IMR-90 (cell line): ENCODE results near the gene KCTD11. TPM values are rescaled to one million over a fixed set of nuclear protein-coding genes. Genes with fewer than 3 reads are reported as not detected.
A peak's percentile ranks its signal among the peaks of the same experiment; 100 is the strongest.

Experiments
- ATAC-seq: fragments of 200-7000 bp; cut with Tn5 transposase; 2 replicates; pipeline ENCODE4 v1.9.1; 2020; ENCODE audit warnings: low read depth, mild to moderate bottlenecking, moderate library complexity
- BruUV-seq: library from RNA; stranded (reverse); fragments of 400-500 nt; replicated peaks from 2 replicates; lab custom pipeline; 2021; lab: Mats Ljungman, UMichigan
- CTCF ChIA-PET: fragments of 300-600 bp; formaldehyde crosslinking; extraction: SDS; loops from one replicate; lab custom pipeline; 2021; ENCODE audit warnings: antibody characterized with exemption; lab: Yijun Ruan, JAX
- POLR2A ChIA-PET: fragments of 300-600 bp; sonication (Branson Sonifier 250); formaldehyde crosslinking; loops from one replicate; lab custom pipeline; 2022; ENCODE audit warnings: antibody characterized with exemption; ENCODE audit not compliant: unreplicated experiment; lab: Charles Lee
- DNase-seq: peaks from one replicate; pipeline ENCODE4 v3.0.0; 2013
- H2AFZ ChIP-seq: replicated peaks from 2 replicates; pipeline ENCODE3; 2013; ENCODE audit warnings: low read length, mild to moderate bottlenecking; ENCODE audit not compliant: poor library complexity
- H2AK5ac ChIP-seq: 2 replicates; pipeline ENCODE4 v1.6.1; 2013; ENCODE audit warnings: low read depth, low read length, inconsistent platforms
- H2AK9ac ChIP-seq: replicated peaks from 2 replicates; pipeline ENCODE3; 2013; ENCODE audit warnings: mild to moderate bottlenecking, low read depth, low read length, moderate library complexity; ENCODE audit not compliant: poor library complexity
- H2BK120ac ChIP-seq: 2 replicates; pipeline ENCODE4 v1.6.1; 2013; ENCODE audit warnings: low read depth, low read length, inconsistent platforms
- H2BK15ac ChIP-seq: 3 replicates; pipeline ENCODE4 v1.6.1; 2013; ENCODE audit warnings: low read depth, low read length, inconsistent platforms
- H2BK20ac ChIP-seq: 2 replicates; pipeline ENCODE4 v1.6.1; 2013; ENCODE audit warnings: low read depth, mild to moderate bottlenecking, inconsistent platforms, low read length, moderate library complexity
- H2BK5ac ChIP-seq: 2 replicates; pipeline ENCODE4 v1.6.1; 2013; ENCODE audit warnings: mild to moderate bottlenecking, low read depth, low read length, inconsistent platforms; ENCODE audit not compliant: poor library complexity, severe bottlenecking
- H3K14ac ChIP-seq: replicated peaks from 2 replicates; pipeline ENCODE4 v1.6.1; 2013; ENCODE audit warnings: low read depth, low read length, inconsistent platforms
- H3K18ac ChIP-seq: 2 replicates; pipeline ENCODE4 v1.6.1; 2013; ENCODE audit warnings: low read depth, low read length, control low read depth
- H3K23ac ChIP-seq: 2 replicates; pipeline ENCODE4 v1.6.1; 2013; ENCODE audit warnings: low read depth, low read length, inconsistent platforms
- H3K27ac ChIP-seq: 2 replicates; pipeline ENCODE4 v1.5.1; 2013; ENCODE audit warnings: mild to moderate bottlenecking, control low read depth, low read length; ENCODE audit not compliant: insufficient read depth
- H3K27me3 ChIP-seq: 2 replicates; pipeline ENCODE4 v1.6.1; 2013; ENCODE audit warnings: low read length; ENCODE audit not compliant: control insufficient read depth, insufficient read depth
- H3K36me3 ChIP-seq: 2 replicates; pipeline ENCODE4 v1.6.1; 2013; ENCODE audit warnings: low read length, mixed read lengths; ENCODE audit not compliant: control insufficient read depth, insufficient read depth
- H3K4ac ChIP-seq: 2 replicates; pipeline ENCODE4 v1.6.1; 2013; ENCODE audit warnings: low read depth, low read length, inconsistent platforms
- H3K4me1 ChIP-seq: 2 replicates; pipeline ENCODE4 v1.6.1; 2013; ENCODE audit warnings: low read length, mixed read lengths; ENCODE audit not compliant: control insufficient read depth, insufficient read depth
- H3K4me2 ChIP-seq: 2 replicates; pipeline ENCODE4 v1.6.1; 2013; ENCODE audit warnings: low read depth, mild to moderate bottlenecking, control low read depth, low read length, moderate library complexity
- H3K4me3 ChIP-seq: 2 replicates; pipeline ENCODE4 v1.5.1; 2013; ENCODE audit warnings: low read depth, mild to moderate bottlenecking, control low read depth, low read length, moderate library complexity; ENCODE audit not compliant: insufficient read depth
- H3K56ac ChIP-seq: 2 replicates; pipeline ENCODE4 v1.6.1; 2013; ENCODE audit warnings: low read length, inconsistent platforms; ENCODE audit not compliant: insufficient read depth; ENCODE audit errors: extremely low read depth
- H3K79me1 ChIP-seq, 2 experiments: 2 replicates each; pipeline ENCODE4 v1.6.1; 2013; ENCODE audit warnings: low read length in 2 of 2, inconsistent platforms in 1 of 2, low read depth in 1 of 2
- H3K9ac ChIP-seq: 2 replicates; pipeline ENCODE4 v1.6.1; 2013; ENCODE audit warnings: low read depth, low read length, control low read depth
- H3K9me1 ChIP-seq: 2 replicates; pipeline ENCODE4 v1.6.1; 2013; ENCODE audit warnings: low read length, inconsistent platforms; ENCODE audit not compliant: insufficient read depth
- H3K9me3 ChIP-seq: 2 replicates; pipeline ENCODE4 v1.6.1; 2013; ENCODE audit warnings: low read length; ENCODE audit not compliant: control insufficient read depth, insufficient read depth
- H4K20me1 ChIP-seq: 2 replicates; pipeline ENCODE4 v1.6.1; 2013; ENCODE audit warnings: low read length, inconsistent platforms; ENCODE audit not compliant: insufficient read depth
- H4K5ac ChIP-seq: 2 replicates; pipeline ENCODE4 v1.6.1; 2013; ENCODE audit warnings: mild to moderate bottlenecking, low read depth, low read length, control low read depth
- H4K8ac ChIP-seq, 2 experiments: 2 replicates each; pipeline ENCODE4 v1.6.1; 2013; ENCODE audit warnings: low read depth in 2 of 2, low read length in 2 of 2, control low read depth in 1 of 2, inconsistent platforms in 1 of 2
- H4K91ac ChIP-seq: 2 replicates; pipeline ENCODE4 v1.6.1; 2013; ENCODE audit warnings: low read depth, low read length, inconsistent platforms; ENCODE audit not compliant: insufficient read depth
- BHLHE40 ChIP-seq: fragments of 150-350 bp; IDR thresholded peaks from 2 replicates; pipeline ENCODE4 v1.6.1; 2016; ENCODE audit warnings: mild to moderate bottlenecking, low read depth, low read length
- CEBPB ChIP-seq: IDR thresholded peaks from 2 replicates; pipeline ENCODE4 v1.6.1; 2012; ENCODE audit warnings: low read depth, low read length, improper control_type of control experiment
- CHD1 ChIP-seq: IDR thresholded peaks from 2 replicates; pipeline ENCODE4 v1.6.1; 2012; ENCODE audit warnings: low read depth, low read length, improper control_type of control experiment
- CTCF ChIP-seq: conservative IDR thresholded peaks from 2 replicates; pipeline ENCODE4 v1.5.1; 2012; ENCODE audit warnings: mild to moderate bottlenecking, low read depth, low read length, improper control_type of control experiment
- ELK1 ChIP-seq: fragments of 150-350 bp; IDR thresholded peaks from 2 replicates; pipeline ENCODE4 v1.6.1; 2016; ENCODE audit warnings: low read depth, mild to moderate bottlenecking, low read length, moderate library complexity, borderline replicate concordance
- FOS ChIP-seq: fragments of 150-350 bp; IDR thresholded peaks from 2 replicates; pipeline ENCODE4 v1.6.1; 2016; ENCODE audit warnings: low read depth, low read length
- MAFK ChIP-seq: IDR thresholded peaks from 2 replicates; pipeline ENCODE4 v1.6.1; 2012; ENCODE audit warnings: low read depth, low read length, improper control_type of control experiment
- MAZ ChIP-seq: IDR thresholded peaks from 2 replicates; pipeline ENCODE4 v1.6.1; 2012; ENCODE audit warnings: low read depth, mild to moderate bottlenecking, low read length, improper control_type of control experiment, moderate library complexity, borderline replicate concordance
- MXI1 ChIP-seq: IDR thresholded peaks from 2 replicates; pipeline ENCODE4 v1.6.1; 2012; ENCODE audit warnings: low read depth, mild to moderate bottlenecking, low read length, moderate library complexity, borderline replicate concordance
- NFE2L2 ChIP-seq: fragments of 150-350 bp; IDR thresholded peaks from 2 replicates; pipeline ENCODE4 v1.6.1; 2016; ENCODE audit warnings: low read depth, mild to moderate bottlenecking, low read length
- POLR2A ChIP-seq: IDR thresholded peaks from 2 replicates; pipeline ENCODE4 v1.6.1; 2012; ENCODE audit warnings: mild to moderate bottlenecking, low read depth, low read length
- RAD21 ChIP-seq: IDR thresholded peaks from 2 replicates; pipeline ENCODE4 v1.6.1; 2012; ENCODE audit warnings: low read length, improper control_type of control experiment
- RCOR1 ChIP-seq: IDR thresholded peaks from 2 replicates; pipeline ENCODE4 v1.6.1; 2012; ENCODE audit warnings: mild to moderate bottlenecking, low read length, improper control_type of control experiment; ENCODE audit not compliant: insufficient replicate concordance
- RFX5 ChIP-seq: IDR thresholded peaks from 2 replicates; pipeline ENCODE4 v1.8.0; 2012; ENCODE audit warnings: low read depth, mild to moderate bottlenecking, low read length, moderate library complexity
- SMC3 ChIP-seq: fragments of 150-350 bp; IDR thresholded peaks from 2 replicates; pipeline ENCODE4 v1.6.1; 2016; ENCODE audit warnings: low read depth, mild to moderate bottlenecking, antibody characterized with exemption, low read length, moderate library complexity
- USF2 ChIP-seq: fragments of 150-350 bp; IDR thresholded peaks from 2 replicates; pipeline ENCODE4 v1.6.1; 2017; ENCODE audit warnings: mild to moderate bottlenecking, antibody characterized with exemption, low read length, low read depth
- WGBS, 2 experiments: methylation state at CpG; one replicate each; pipeline versions ENCODE4 v1.1.5 to v1.1.7; 2013; ENCODE audit warnings: missing lambda C conversion rate in 2 of 2; ENCODE audit not compliant: insufficient read length in 1 of 2; ENCODE audit errors: extremely low coverage in 2 of 2; 5-methylcytosine and 5-hydroxymethylcytosine counted together
- dilution Hi-C: fragments of 300-500 bp; cut with HindIII; formaldehyde crosslinking; loops from one replicate; pipeline ENCODE4 v1.14.3; 2018; ENCODE audit warnings: low sequenced_read_pairs; ENCODE audit not compliant: unreplicated experiment
- in situ Hi-C: fragments of 300-500 bp; cut with MboI; formaldehyde crosslinking; loops from 3 replicates; pipeline ENCODE4 v1.14.3; 2019; ENCODE audit warnings: low sequenced_read_pairs, inconsistent platforms, mixed read lengths
- intact Hi-C: fragments of 100-400 bp; cut with micrococcal nuclease; formaldehyde crosslinking; loops from 2 replicates; pipeline ENCODE4 v1.10.0; 2022
- polyA plus RNA-seq, 3 experiments: library from polyadenylated mRNA; depleted of rRNA; stranded (reverse); fragments of >200 nt; gene quantifications; 2 replicates each; pipeline ENCODE4 v1.2.3, GENCODE V29; 2012; ENCODE audit warnings: low replicate concordance in 1 of 3
- total RNA-seq: library from RNA; depleted of rRNA; stranded (reverse); fragments of >200 nt; gene quantifications from 2 replicates; pipeline ENCODE4 v1.2.3, GENCODE V29; 2012

KCTD11 gene
- total and polyA plus RNA-seq, 2 of the 4 experiments (the other 2 are of a cell fraction) = 10.8 to 16.4 TPM

GRCh38 chr17:7355053-7355452 is 3.1 kb downstream of the KCTD11 start, which contains the start of gene TMEM95:
TMEM95 (plus strand) TSS chr17:7355156; CDS start chr17:7355205, 49 bp downstream.
- 34% methylated on average over 5 of the region's 10 CpGs; no CpG with 5 or more reads in 1 of the 2 experiments for WGBS, 2 experiments
- H2BK5ac ChIP-seq = peak within 1 kb of the TSS; percentile 38
- peak within 1 kb of the TSS in 1 of 2 experiments; percentile 66; a peak in 2 of 4 replicates for H4K8ac ChIP-seq
- CTCF ChIA-PET = interaction anchor here (0.9 to 4.1 kb wide), 2 partner anchors 17 to 206 kb away, joined by 3 to 19 read pairs; partner anchors contain the start of gene SENP3
- peak within 1 kb of the TSS; percentile 91 for H2AK9ac ChIP-seq
- POLR2A ChIA-PET = no interaction called here
- peaks cover 21% of the 10 kb centered on the region for H3K9me1 ChIP-seq
- dilution Hi-C loops = no loop called here
- H3K9ac ChIP-seq = peak within 1 kb of the TSS; percentile 18; the same call in 1 of the 2 replicates
- TF ChIP-seq ELK1 = no peak
- TF ChIP-seq MAZ = no peak
- no peak for TF ChIP-seq RCOR1
- no peak for TF ChIP-seq BHLHE40
- TF ChIP-seq SMC3 = no peak
- TF ChIP-seq MAFK = no peak
- TF ChIP-seq RFX5 = no peak
- no peak for TF ChIP-seq USF2
- TF ChIP-seq RAD21 = no peak
- no peak for TF ChIP-seq POLR2A
- no peak for TF ChIP-seq CTCF
- TF ChIP-seq CHD1 = no peak
- TF ChIP-seq FOS = no peak
- no peak for TF ChIP-seq MXI1
- TF ChIP-seq NFE2L2 = no peak
- no peak for TF ChIP-seq CEBPB
- peak within 1 kb of the TSS; percentile 55 for H3K4ac ChIP-seq
- peak within 1 kb of the TSS; percentile 48; the same call in 1 of the 2 replicates for H2BK120ac ChIP-seq
- BruUV-seq = no TSS peak
- peak within 1 kb of the TSS; percentile 83 for H2AFZ ChIP-seq
- peak within 1 kb of the TSS; percentile 17; the same call in 1 of the 2 replicates for H3K27ac ChIP-seq
- DNase-seq (no peak), ATAC-seq (no peak)
- H3K9me3 ChIP-seq = no peaks in the 10 kb centered on the region
- 0 out of 2 replicates have a peak within 1 kb of the TSS, but pooled peaks have one; percentile 26 for H4K5ac ChIP-seq
- in situ Hi-C loops = loop anchor here (5.0 to 10.0 kb wide), 2 partner anchors 37 to 200 kb away; partner anchors contain the start of genes PLSCR3 and TNFSF13
- intact Hi-C loops = no loop called here
- peak within 1 kb of the TSS; percentile 94 for H2AK5ac ChIP-seq
- H3K79me1 ChIP-seq = peaks cover 20 to 47% of the 10 kb centered on the region in 2 experiments; a peak in 3 of 4 replicates
- peak within 1 kb of the TSS; percentile 55 for H3K14ac ChIP-seq
- peaks cover 18% of the 10 kb centered on the region for H4K20me1 ChIP-seq
- peak within 1 kb of the TSS; percentile 83 for H3K23ac ChIP-seq
- H3K4me2 ChIP-seq = peak within 1 kb of the TSS; percentile 68
- H3K4me1 ChIP-seq = peaks cover 32% of the 10 kb centered on the region
- H3K27me3 ChIP-seq = no peaks in the 10 kb centered on the region
- peak within 1 kb of the TSS; percentile 21; the same call in 1 of the 3 replicates for H2BK15ac ChIP-seq
- H3K4me3 ChIP-seq = no peak within 1 kb of the TSS
- H4K91ac ChIP-seq = peak within 1 kb of the TSS; percentile 66
- H2BK20ac ChIP-seq = peak within 1 kb of the TSS; percentile 58
- no peak within 1 kb of the TSS for H3K56ac ChIP-seq
- H3K36me3 ChIP-seq = no peaks in the 10 kb centered on the region
- no peak within 1 kb of the TSS for H3K18ac ChIP-seq
